Measurements from ENCODE around the gene HGF.

- no peak for TF ChIP-seq CTCF (IDR thresholded peaks at IDR 0.05; ENCODE audit: insufficient read depth, low read length, poor library complexity, severe bottlenecking)
- TF ChIP-seq EZH2phosphoT487 (conservative IDR thresholded peaks at IDR 0.05; ENCODE audit: low read length), result no peak
Measured at GRCh38 chr7:81705206-81705605, 64.6 kb downstream of the HGF start.
